GM13977 (cell line): ENCODE data around the gene ZNF200.
"Not testable (repeated sequence)": the region's sequence is repeated elsewhere in the genome, so short reads cannot be mapped to it uniquely, and the experiment has no call there.

Experiments
- DNase-seq: peaks from one replicate; pipeline ENCODE4 v3.0.0; 2012; ENCODE audit warnings: low spot score
- in situ Hi-C: fragments of 300-500 bp; cut with MboI; formaldehyde crosslinking; loops from one replicate; pipeline ENCODE4 v1.12.0; 2022; ENCODE audit warnings: low sequenced_read_pairs, low pct_unique_long_range_greater_than_20kb, mixed read lengths, inconsistent platforms; ENCODE audit not compliant: unreplicated experiment
- TF ChIP-seq, protein P1 (sequence below): IDR thresholded peaks from 2 replicates; pipeline ENCODE4 v1.5.1; 2012; ENCODE audit warnings: mild to moderate bottlenecking, control low read depth; ENCODE audit not compliant: insufficient read depth; ENCODE audit errors: extremely low read depth, missing control alignments

The ZNF200 gene

DNA sequence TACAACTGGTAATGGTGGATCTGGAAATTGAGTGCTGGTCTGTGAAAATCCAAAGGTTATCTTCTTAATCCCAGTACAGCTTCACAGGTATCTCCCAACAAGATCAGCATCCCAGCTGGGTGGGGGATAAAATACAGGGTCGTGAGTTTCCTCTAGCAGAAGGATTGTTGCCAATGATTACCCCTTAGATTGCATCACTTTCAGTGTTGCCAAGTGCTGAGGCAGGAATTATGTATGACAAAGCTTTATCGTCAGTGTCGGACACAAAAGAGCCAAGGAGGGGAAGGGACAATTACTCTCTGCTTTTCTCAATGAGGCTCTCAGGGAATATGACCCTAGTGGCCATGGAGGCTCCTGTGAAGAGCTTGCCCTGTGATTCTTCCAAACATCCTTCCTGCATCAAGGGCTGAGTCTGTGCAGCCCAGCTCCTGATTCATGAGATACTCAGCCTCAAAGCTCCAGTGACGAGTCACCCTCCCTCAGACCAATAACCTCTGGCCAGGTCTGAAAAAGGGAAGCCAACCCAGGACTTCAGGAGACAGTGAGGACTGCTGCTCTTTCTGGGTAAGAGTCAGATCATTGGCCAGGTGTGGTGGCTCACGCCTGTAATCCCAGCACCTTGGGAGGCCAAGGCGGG is 31.9 kb downstream of the ZNF200 start:
- in situ Hi-C loops: no loop called here
- TF ChIP-seq, protein P1, sequence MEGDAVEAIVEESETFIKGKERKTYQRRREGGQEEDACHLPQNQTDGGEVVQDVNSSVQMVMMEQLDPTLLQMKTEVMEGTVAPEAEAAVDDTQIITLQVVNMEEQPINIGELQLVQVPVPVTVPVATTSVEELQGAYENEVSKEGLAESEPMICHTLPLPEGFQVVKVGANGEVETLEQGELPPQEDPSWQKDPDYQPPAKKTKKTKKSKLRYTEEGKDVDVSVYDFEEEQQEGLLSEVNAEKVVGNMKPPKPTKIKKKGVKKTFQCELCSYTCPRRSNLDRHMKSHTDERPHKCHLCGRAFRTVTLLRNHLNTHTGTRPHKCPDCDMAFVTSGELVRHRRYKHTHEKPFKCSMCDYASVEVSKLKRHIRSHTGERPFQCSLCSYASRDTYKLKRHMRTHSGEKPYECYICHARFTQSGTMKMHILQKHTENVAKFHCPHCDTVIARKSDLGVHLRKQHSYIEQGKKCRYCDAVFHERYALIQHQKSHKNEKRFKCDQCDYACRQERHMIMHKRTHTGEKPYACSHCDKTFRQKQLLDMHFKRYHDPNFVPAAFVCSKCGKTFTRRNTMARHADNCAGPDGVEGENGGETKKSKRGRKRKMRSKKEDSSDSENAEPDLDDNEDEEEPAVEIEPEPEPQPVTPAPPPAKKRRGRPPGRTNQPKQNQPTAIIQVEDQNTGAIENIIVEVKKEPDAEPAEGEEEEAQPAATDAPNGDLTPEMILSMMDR: no peak
- no peak for DNase-seq

DNA sequence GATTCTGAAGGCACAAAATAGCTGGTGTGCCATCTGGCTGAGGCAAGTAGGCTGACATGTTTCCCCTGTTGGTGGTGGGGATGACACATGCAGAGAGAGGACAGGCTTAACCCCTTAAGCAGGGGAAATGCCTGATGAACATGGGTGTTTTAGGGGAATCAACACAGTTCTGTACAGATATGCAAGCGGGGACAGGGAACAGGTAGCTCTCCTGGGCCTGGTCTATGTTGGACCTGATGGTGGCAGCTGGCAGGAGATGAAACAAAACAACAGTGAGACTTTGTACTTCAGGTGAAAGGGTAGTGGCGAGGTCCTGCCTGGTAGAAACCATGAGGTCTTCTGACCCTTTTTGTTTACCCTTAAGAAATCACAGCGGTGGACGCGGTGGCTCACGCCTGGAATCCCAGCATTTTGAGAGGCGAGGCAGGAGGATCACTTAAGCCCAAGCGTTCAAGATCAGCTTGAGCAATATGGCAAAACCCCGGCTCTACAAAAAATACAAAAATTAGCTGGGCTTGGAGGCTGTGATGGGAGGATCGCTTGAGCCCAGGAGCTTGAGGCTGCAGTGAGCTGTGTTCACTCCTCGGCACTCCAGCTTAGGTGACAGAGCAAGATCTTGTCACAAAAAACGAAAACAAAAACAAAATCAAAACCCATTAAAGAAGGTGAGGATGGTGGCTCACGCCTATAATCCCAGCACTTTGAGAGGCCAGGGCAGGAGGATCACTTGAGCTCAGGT is 36.5 kb downstream of the ZNF200 start:
- DNase-seq: no peak
- in situ Hi-C loops: no loop called here
- TF ChIP-seq, protein P1: no peak

DNA sequence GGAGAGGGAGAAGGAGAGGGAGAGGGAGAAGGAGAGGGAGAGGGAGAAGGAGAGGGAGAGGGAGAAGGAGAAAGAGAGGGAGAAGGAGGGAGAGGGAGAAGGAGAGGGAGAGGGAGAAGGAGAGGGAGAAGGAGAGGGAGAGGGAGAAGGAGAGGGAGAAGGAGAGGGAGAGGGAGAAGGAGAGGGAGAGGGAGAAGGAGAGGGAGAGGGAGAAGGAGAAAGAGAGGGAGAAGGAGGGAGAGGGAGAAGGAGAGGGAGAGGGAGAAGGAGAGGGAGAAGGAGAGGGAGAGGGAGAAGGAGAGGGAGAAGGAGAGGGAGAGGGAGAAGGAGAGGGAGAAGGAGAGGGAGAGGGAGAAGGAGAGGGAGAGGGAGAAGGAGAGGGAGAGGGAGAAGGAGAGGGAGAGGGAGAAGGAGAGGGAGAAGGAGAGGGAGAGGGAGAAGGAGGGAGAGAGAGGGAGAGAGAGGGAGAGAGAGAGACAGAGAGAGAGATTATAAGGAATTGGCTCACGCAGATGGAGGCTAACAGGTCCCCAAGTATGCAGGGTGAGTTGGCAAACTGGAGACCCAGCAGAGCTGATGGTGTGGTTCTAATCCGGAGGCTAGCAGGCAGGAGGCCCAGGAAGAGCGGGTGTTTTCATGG is 37.1 kb downstream of the ZNF200 start:
- DNase-seq, in situ Hi-C loops: not testable (repeated sequence)

DNA sequence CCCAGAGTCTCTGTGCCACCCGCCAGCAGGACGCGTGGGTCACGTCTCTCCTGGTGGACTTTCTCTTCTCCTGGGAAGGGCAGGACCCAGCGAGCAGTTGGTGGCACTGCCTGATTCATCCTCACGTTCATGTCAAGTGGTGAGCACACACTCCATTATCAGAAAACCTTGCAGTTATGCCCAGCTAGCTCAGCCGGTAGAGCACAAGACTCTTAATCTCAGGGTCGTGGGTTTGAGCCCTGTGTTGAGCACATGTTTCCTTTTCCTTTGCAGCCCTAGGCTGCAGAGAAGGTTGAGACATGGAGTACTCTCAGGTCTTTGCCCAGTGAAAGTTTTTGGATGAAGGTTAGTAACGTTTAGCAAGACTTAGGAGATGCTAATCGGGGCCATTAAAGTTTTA is 39.0 kb downstream of the ZNF200 start:
- TF ChIP-seq, protein P1: no peak
- in situ Hi-C loops: no loop called here
- no peak for DNase-seq

DNA sequence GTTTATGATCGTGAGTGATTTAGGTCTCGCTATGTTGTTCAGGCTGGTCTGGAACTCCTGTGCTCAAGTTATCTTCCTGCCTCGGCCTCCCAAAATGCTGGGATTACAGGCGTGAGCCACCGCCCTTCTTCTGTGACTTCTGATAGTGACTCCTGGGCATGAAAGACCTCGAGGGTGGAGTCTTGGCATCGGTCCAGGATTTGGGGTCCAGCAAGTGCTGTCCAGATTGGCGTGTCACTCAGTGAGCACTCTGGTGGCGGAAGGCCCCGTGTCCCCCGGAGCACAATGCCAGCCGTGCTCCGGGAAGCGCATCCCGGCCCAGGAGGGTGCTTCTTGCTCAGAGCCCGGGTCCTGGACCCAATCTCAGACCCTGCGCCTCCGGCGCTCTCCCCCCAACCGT is 40.2 kb downstream of the ZNF200 start:
- TF ChIP-seq, protein P1: no peak
- DNase-seq: no peak
- in situ Hi-C loops: no loop called here

DNA sequence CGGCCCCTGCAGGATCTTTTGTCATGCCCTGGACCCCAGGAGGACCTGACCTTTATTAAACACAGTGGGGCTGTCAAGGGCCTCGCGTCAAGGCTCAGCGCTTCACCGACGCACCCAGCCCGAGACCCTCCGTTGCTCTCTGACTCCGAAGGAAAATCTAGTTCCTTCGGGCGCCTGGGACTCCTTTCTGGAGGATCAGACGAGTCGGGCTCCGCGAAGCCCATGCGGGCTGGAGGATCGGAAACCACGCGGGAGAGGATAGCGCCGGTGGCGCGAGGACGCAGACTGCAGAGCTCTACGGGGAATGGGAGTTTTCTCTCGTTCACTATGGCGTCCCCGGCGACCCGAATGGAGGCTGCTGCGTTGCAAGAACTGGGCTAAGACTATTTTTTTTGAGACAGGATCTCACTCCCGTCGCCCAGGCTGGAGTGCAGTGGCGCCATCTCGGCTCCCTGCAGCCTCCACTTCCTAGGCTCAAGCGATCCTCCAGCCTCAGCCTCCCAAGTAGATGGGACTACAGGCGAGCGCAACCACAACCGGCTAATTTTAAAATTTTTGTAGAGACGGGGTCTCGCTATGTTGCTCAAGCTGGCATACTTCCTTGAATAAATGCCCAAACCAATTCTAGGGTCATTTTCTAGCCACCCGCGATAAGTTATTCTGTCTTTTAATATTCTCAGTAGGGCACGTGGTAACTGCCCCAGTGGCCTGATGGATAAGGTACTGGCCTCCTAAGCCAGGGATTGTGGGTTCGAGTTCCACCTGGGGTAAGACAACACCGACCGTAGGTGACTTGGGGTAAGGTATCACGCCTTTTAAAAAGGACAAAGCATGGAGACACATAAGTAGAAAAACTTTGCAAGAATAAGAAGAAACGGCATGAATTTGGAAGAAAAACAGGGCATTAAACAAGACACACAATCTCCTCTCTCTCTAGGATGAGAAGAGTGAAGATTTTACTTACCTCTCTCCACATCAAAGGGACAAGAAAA is 41.4 kb downstream of the ZNF200 start:
- TF ChIP-seq, protein P1: no peak
- in situ Hi-C loops: no loop called here
- no peak for DNase-seq
